Kidney epithelial cell (primary cell): ENCODE measurements around the gene NKTR. TPM values are rescaled to one million over a fixed set of nuclear protein-coding genes. Genes with fewer than 3 reads are reported as not detected.

Experiments
- DNase-seq: peaks from one replicate; pipeline ENCODE4 v3.0.0-alpha.2; 2010; ENCODE audit warnings: low read depth
- H3K27me3 ChIP-seq: 2 replicates; pipeline ENCODE4 v1.6.0; 2011; ENCODE audit warnings: low read length; ENCODE audit not compliant: control insufficient read depth, insufficient read depth
- H3K36me3 ChIP-seq: 2 replicates; pipeline ENCODE4 v1.5.1; 2011; ENCODE audit warnings: low read length; ENCODE audit not compliant: control insufficient read depth, insufficient read depth
- H3K4me3 ChIP-seq: 2 replicates; pipeline ENCODE4 v1.5.1; 2011; ENCODE audit warnings: low read depth, mild to moderate bottlenecking, control low read depth, low read length
- CTCF ChIP-seq: IDR thresholded peaks from 2 replicates; pipeline ENCODE4 v1.5.1; 2011; ENCODE audit warnings: mild to moderate bottlenecking, moderate library complexity, low read length, control low read depth, inconsistent platforms; ENCODE audit not compliant: insufficient read depth, poor library complexity, severe bottlenecking
- total RNA-seq: library from RNA; depleted of rRNA; stranded (reverse); fragments of >200 nt; gene quantifications from 2 replicates; pipeline ENCODE4 v1.2.3, GENCODE V29; 2015

NKTR gene
- total RNA-seq, 1 donor from 2014 or later = 29.8 TPM

- TF ChIP-seq CTCF = no peak
- DNase-seq = no peak
- Histone ChIP-seq H3K36me3 (no peaks in the 10 kb centered on the region), H3K4me3 (no peak overlapping the region), H3K27me3 (peaks cover 3% of the 10 kb centered on the region)
Measured at GRCh38 chr3:42667096-42667522, 66.6 kb downstream of the NKTR start.

GRCh38 chr3:42667523-42668412 is 67.3 kb downstream of the NKTR start:
- peaks cover 3% of the 10 kb centered on the region for H3K27me3 ChIP-seq
- H3K4me3 ChIP-seq = no peak overlapping the region
- DNase-seq = no peak
- H3K36me3 ChIP-seq = no peaks in the 10 kb centered on the region
- no peak for TF ChIP-seq CTCF

- Histone ChIP-seq H3K36me3 (no peaks in the 10 kb centered on the region), H3K4me3 (no peak overlapping the region), H3K27me3 (peaks cover 3% of the 10 kb centered on the region)
- TF ChIP-seq CTCF = no peak
- no peak for DNase-seq
Measured at GRCh38 chr3:42668413-42668760, 67.9 kb downstream of the NKTR start.

- Histone ChIP-seq H3K4me3 (no peak overlapping the region), H3K36me3 (no peaks in the 10 kb centered on the region), H3K27me3 (peaks cover 3% of the 10 kb centered on the region)
- no peak for TF ChIP-seq CTCF
- no peak for DNase-seq
Measured at GRCh38 chr3:42668793-42669217, 68.3 kb downstream of the NKTR start.

GRCh38 chr3:42670051-42670576 is 69.6 kb downstream of the NKTR start:
- Histone ChIP-seq H3K4me3 (no peak overlapping the region), H3K36me3 (no peaks in the 10 kb centered on the region), H3K27me3 (peaks cover 3% of the 10 kb centered on the region)
- DNase-seq = no peak
- no peak for TF ChIP-seq CTCF
